ENCODE data around the gene KLHDC8A. TPM values are rescaled to one million over a fixed set of nuclear protein-coding genes. Genes with fewer than 3 reads are reported as not detected.

The KLHDC8A gene
- total and polyA plus RNA-seq, 2 of the 13 experiments (the other 11 are each of a cell fraction or from before 2014, with no cell fraction given) = not detected

DNA sequence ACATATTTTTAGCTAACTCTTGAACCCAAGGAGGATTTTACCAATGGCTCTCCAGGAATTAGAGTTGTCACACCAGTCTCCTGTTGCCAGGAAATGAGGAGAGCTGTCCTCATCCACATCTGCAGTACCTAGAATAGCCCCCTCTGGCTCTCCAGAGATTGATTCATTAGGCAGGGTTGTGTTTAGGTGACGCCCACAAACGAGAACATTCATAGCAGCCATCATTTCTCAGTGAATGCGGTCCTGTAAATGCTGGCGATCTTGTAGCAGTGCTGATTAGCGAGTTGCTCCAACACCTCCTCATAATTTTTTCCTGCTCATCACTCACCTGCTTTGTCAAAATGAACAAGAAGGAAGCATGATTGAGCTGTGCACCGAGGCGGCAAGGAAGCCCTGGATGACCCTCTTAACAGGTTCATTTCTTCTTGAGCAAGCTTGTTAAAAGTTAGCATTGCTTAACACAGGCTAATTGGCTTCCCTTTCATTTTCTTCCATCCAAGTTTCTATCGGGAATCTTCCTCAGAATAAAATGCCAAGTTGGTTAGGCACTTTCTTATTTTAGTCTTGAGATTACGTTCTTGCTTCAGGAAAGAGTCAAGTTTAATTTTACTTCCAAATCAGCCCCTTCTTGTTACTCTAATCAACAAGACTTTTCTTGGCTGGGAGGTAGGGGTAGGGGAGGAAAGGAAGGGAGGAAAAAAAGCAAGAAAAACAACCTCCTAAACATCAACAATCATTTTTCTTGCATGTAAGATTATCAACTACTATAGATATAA, 16.5 kb upstream of the KLHDC8A start:
- Histone ChIP-seq H3K9ac (ENCODE audit: insufficient read depth, low read depth, low read length) (no peak overlapping the region), H4K20me1 (ENCODE audit: insufficient read depth, low read length) (no peaks in the 10 kb centered on the region), H3K27me3 (ENCODE audit: control insufficient read depth in 1 of 2, insufficient read depth in 2 of 2, low read length in 2 of 2) (peaks cover 1 to 41% of the 10 kb centered on the region in 2 experiments), H3K4me1 (ENCODE audit: insufficient read depth, low read length) (peaks cover 5% of the 10 kb centered on the region; the same call in 1 of the 2 replicates), H3K4me3 (replicated peaks in 1 of 3; ENCODE audit: insufficient read depth in 1 of 3, low read depth in 2 of 3, low read length in 3 of 3) (no peak overlapping the region), H3K9me3 (ENCODE audit: low read length) (no peaks in the 10 kb centered on the region), H3K4me2 (ENCODE audit: low read depth, low read length) (no peak overlapping the region), H3K36me3 (replicated peaks in 1 of 2; ENCODE audit: control insufficient read depth in 1 of 2, insufficient read depth in 2 of 2, low read length in 2 of 2) (no peaks in the 10 kb centered on the region), H3K27ac (ENCODE audit: extremely low read length, insufficient read depth, low read length) (no peak overlapping the region), H3K79me2 (ENCODE audit: insufficient read depth, low read length) (no peaks in the 10 kb centered on the region), H2AFZ (ENCODE audit: low read length) (no peak overlapping the region)
- no peak for ATAC-seq
- TF ChIP-seq NAIF1 (CRISPR knock-in tag; IDR thresholded peaks at IDR 0.05; ENCODE audit: borderline replicate concordance) (no peak), ARNT2 (CRISPR knock-in tag; IDR thresholded peaks at IDR 0.05; ENCODE audit: low read depth) (no peak), GTF3A (CRISPR knock-in tag; conservative IDR thresholded peaks at IDR 0.05) (no peak), ZSCAN31 (CRISPR knock-in tag; IDR thresholded peaks at IDR 0.05; ENCODE audit: low read depth) (no peak), ZNF670 (CRISPR knock-in tag; IDR thresholded peaks at IDR 0.05; ENCODE audit: borderline replicate concordance) (no peak), ATRX (CRISPR knock-in tag; IDR thresholded peaks at IDR 0.05; ENCODE audit: borderline replicate concordance) (no peak), ZZZ3 (CRISPR knock-in tag; IDR thresholded peaks at IDR 0.05; ENCODE audit: borderline replicate concordance) (no peak), HNRNPLL (IDR thresholded peaks at IDR 0.05; ENCODE audit: low read depth, low read length, poor library complexity, severe bottlenecking) (no peak), RFX1 (IDR thresholded peaks at IDR 0.05) (no peak), ZNF101 (CRISPR knock-in tag; IDR thresholded peaks at IDR 0.05; ENCODE audit: borderline replicate concordance, low read depth) (no peak), NFE2L1 (CRISPR knock-in tag; IDR thresholded peaks at IDR 0.05; ENCODE audit: borderline replicate concordance) (no peak), ZNF292 (CRISPR knock-in tag; IDR thresholded peaks at IDR 0.05; ENCODE audit: borderline replicate concordance, low read depth) (no peak)
- TF ChIP-seq, protein P1, sequence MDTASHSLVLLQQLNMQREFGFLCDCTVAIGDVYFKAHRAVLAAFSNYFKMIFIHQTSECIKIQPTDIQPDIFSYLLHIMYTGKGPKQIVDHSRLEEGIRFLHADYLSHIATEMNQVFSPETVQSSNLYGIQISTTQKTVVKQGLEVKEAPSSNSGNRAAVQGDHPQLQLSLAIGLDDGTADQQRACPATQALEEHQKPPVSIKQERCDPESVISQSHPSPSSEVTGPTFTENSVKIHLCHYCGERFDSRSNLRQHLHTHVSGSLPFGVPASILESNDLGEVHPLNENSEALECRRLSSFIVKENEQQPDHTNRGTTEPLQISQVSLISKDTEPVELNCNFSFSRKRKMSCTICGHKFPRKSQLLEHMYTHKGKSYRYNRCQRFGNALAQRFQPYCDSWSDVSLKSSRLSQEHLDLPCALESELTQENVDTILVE (CRISPR knock-in tag; IDR thresholded peaks at IDR 0.05) = no peak
- TF ChIP-seq, protein P2, sequence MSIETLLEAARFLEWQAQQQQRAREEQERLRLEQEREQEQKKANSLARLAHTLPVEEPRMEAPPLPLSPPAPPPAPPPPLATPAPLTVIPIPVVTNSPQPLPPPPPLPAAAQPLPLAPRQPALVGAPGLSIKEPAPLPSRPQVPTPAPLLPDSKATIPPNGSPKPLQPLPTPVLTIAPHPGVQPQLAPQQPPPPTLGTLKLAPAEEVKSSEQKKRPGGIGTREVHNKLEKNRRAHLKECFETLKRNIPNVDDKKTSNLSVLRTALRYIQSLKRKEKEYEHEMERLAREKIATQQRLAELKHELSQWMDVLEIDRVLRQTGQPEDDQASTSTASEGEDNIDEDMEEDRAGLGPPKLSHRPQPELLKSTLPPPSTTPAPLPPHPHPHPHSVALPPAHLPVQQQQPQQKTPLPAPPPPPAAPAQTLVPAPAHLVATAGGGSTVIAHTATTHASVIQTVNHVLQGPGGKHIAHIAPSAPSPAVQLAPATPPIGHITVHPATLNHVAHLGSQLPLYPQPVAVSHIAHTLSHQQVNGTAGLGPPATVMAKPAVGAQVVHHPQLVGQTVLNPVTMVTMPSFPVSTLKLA (IDR thresholded peaks at IDR 0.05) = no peak
- TF ChIP-seq, protein P3, sequence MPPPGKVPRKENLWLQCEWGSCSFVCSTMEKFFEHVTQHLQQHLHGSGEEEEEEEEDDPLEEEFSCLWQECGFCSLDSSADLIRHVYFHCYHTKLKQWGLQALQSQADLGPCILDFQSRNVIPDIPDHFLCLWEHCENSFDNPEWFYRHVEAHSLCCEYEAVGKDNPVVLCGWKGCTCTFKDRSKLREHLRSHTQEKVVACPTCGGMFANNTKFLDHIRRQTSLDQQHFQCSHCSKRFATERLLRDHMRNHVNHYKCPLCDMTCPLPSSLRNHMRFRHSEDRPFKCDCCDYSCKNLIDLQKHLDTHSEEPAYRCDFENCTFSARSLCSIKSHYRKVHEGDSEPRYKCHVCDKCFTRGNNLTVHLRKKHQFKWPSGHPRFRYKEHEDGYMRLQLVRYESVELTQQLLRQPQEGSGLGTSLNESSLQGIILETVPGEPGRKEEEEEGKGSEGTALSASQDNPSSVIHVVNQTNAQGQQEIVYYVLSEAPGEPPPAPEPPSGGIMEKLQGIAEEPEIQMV (CRISPR knock-in tag; IDR thresholded peaks at IDR 0.05; ENCODE audit: low read depth) = no peak
- DNase-seq (ENCODE audit: low spot score) = no peak
- intact Hi-C loops (cut with micrococcal nuclease; ENCODE audit: unreplicated experiment) (no loop called here), in situ Hi-C loops (cut with HindIII; ENCODE audit: extremely low pct_ligation_motif_present, low pct_unique_long_range_greater_than_20kb) (no loop called here)
- no peak for FAIRE-seq
- CTCF ChIA-PET (ENCODE audit: low intra/inter-chr PET ratio, low total read pairs) = no interaction called here
- WGBS (ENCODE audit: low lambda C conversion rate) = 11% methylated on average over 9 of the region's 9 CpGs
- POLR2A ChIA-PET = no interaction called here
- no TSS peak for BruUV-seq (replicated peaks)

Measured in HepG2 (cell line).